TTC549 (cell line): ENCODE measurements around the gene LRCOL1.

Experiments used
- FAIRE-seq: peaks from 2 replicates; lab custom pipeline; 2012; peaks lifted over from hg19 to GRCh38; lab: Jason Lieb, UNC

The LRCOL1 gene

DNA sequence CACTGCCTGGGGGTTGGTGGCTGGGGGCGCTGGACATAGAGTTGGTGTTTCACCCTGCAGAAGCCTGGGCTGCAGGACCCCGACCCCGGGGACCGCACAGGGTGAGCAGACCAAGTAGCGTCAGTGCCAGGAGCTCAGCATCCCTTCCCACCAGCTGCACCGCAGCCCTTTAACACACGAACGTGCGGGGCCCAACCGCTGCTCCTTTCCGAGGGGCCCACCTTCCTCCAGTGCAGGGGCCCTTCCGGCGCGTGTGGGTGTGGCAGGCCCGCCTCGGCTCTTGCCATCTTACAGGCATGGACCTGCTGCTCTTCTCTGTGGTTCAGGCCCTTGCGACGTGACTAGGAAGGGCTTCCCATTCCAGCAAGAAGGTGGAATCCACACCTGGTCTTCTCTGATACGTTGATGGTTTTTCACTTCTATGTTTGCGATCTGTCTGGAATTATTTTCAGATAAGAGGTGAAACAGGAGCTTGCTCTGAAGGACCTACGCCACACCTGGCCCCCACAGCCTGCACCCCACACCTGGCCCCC lies 47.8 kb downstream of the LRCOL1 start:
- FAIRE-seq = no peak

GRCh38 chr12:132561427-132562156 lies 48.8 kb downstream of the LRCOL1 start:
- no peak for FAIRE-seq

DNA sequence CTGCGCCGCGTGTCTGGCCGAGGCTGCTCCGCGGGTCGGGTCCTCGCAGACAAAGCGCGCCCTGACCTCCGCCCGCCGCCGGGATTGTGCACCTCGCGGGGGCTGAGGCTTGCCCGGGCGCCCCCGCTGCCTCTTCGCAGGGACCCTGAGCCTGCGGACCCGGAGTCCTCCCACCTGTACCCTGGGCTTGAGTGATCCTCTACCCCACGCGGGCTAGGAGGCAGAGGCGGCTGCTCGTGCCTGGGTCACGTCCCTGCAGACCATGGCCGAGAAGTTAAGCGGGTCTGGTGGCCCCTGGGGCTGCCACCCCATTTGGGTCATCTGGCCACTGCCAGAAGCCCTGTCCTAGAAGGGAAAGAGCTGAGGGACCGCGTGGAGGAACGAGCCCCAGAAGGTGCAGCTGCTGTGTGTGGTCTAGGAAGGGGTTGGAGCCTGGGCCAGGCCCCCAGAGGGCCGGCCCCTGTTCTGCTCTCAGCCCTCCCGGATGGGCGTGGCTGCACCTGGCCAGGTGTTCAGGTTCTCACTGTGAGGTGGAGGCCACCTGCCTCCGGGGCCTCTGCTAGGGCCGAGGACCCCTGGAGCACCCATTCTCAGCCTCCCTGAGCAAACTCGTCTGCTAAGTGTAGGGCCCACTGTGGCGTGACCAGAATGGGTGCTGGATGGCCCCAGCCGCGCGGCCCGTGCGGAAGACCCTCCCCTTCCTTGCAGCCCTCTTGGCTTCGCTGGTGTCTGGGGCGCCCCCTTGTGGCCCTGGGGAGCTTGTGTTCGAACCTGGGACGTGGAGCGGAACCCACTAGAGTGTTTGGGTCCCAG lies 49.6 kb downstream of the LRCOL1 start:
- no peak for FAIRE-seq

GRCh38 chr12:132560364-132560613 lies 50.1 kb downstream of the LRCOL1 start:
- no peak for FAIRE-seq

DNA sequence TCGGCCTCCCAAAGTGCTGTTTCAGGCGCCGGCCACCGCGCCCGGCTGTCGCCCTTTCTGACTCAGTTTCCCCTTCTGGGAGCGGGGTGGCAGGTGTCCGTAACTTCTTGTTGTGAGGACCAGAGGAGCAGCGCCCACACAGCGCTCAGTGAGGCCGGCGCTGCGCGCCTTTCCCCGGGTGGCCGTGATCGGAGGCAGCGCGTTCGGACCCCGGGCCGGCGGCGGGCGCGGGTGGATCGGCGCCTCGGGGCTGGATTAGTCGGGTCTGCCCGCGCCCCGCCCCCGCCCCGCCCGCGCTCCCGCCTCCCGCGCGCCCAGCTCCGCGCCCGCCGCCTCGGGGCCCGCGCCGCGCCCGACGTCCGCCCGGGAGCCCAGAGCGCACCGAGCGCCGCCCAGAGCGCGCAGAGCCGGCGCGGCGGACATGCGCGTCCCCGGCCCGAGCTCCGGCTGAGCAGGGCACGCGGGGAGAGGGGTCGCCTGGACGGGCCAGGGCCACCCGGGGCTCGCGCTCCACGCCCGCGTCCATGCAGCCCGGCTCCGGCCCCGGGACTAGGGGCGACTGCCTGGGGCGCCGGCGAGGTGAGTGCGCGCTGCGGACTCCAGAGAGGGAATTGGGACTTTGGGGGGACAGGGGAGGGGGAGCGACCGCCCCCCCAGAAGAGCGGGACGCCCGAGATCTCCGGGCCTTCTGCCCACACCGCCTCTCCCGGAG lies 50.6 kb downstream of the LRCOL1 start:
- no peak for FAIRE-seq

DNA sequence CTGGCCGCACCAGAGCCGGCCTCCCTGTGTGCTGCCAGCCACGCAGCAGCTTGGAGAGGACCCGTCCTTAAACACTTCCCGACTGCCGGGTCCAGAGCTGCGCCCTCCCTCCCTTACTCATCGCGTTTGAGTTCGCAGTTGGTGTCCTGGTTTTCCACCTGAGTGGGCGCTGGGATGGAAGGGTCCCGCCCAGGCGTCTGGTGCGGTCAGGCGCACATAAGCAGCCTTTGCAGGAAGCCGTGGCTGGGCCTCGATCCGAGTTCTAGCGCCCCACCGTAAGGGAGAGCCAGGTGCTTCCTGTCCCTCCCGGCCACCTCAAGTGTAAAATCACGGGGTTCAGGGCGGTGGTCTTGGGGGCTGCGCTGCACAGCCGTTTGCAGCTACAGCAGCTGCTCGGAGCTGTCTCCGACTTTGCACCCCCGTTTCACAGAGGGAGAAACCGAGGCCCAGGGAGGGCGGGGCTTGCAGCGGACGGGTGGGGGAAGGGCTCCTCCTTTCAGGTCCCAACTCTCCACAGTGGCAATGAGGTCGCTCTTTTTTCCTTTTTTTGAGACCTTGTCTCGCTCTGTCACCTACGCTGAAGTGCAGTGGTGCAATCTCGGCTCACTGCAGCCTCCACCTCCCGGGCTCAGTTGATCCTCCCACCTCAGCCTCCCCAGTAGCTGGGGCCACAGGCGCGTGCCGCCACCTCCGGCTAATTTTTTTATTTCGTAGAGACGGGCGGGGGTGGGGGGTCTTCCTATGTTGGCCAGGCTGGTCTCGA lies 51.3 kb downstream of the LRCOL1 start:
- no peak for FAIRE-seq

GRCh38 chr12:132558042-132558856 lies 52.1 kb downstream of the LRCOL1 start:
- no peak for FAIRE-seq

DNA sequence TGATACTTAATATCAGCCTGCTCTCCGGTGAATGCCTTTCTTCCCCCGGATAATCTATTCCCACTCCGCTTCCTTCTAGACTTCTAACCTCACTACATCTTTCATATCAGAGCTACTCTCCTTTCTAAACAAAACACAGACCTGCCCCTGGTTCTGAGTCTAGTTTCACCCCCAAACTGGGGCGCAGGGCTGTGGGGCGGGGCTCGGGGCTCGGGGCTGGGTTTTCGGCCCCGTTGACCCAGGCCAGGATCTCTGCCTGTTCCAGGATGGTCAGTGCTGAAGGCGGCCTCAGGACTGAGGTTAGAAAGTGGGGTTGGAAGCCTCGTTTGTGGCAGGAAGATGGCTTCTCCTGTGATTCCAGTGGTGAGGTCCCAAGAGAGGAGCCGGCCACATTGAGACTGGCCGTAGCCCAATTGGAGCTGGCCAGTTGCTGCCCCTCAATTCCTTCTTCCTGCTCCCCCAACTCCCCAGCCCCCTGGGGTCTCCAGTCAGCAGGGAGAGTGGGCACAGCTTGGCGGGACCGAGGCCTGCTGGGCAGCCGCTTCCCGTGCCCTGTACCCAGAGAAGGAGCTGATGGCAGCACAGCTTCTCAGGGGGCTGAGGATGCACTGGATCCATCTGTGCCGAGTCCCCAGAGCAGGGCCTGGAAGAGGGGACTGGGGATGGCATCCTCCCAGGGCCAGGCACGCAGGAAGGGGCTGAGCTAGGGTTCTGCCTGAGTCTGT lies 52.9 kb downstream of the LRCOL1 start:
- FAIRE-seq = no peak

DNA sequence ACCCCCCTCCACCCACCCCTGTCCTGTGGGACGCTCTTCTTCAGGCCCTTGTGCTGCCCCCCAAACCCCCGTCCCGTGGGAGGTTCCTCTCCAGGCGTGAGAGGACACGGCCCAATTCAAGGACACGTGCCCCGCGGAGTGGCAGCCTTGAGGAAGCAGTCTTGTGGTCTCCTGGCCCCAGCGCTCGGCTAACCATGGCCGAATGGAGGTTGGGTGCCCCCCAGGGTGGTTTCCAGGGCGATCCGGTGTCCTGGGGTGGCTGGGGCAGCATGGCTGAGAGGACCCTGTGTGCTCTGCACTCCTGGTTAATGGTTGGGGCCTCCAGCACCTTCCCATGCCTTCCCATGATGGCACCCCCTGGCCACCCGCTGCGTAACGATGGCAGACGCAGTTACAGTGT lies 53.6 kb downstream of the LRCOL1 start:
- no peak for FAIRE-seq

DNA sequence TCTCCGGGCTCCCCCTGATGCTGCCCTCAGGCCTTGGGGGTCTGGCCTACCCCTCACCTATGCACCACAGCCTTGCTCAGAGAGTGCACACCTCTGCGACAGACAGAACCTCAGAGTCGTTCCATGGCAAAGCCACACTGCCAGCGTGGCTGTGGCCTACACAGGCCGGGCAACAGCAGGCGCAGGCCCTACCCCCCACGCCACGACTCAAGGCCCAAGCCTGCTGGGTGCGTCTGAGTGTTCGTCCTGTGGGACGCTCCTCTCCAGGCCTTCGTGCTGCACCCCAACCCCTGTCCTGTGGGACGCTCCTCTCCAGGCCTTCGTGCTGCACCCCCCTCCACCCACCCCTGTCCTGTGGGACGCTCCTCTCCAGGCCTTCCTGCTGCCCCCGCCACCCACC lies 54.2 kb downstream of the LRCOL1 start:
- no peak for FAIRE-seq

DNA sequence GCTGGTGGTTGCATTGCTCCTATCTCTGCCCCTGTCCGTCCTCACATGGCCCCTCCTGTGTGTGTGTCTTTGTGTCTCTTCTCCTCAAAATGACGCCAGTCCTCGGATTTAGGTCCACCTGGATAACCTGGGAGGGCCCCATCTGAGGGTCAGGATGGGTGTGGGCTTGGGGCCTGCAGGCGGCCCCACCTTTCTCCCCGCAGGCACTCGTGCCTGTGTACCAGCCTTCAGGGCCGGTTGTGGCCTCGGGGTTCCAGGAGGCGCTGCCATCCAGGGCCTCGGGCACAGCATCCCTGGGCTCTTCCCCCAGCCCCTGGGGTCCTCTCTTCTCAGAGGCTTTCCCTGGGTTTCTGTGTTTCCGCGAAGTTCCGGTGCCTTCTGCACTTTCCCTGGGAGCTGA lies 54.7 kb downstream of the LRCOL1 start:
- FAIRE-seq = no peak

DNA sequence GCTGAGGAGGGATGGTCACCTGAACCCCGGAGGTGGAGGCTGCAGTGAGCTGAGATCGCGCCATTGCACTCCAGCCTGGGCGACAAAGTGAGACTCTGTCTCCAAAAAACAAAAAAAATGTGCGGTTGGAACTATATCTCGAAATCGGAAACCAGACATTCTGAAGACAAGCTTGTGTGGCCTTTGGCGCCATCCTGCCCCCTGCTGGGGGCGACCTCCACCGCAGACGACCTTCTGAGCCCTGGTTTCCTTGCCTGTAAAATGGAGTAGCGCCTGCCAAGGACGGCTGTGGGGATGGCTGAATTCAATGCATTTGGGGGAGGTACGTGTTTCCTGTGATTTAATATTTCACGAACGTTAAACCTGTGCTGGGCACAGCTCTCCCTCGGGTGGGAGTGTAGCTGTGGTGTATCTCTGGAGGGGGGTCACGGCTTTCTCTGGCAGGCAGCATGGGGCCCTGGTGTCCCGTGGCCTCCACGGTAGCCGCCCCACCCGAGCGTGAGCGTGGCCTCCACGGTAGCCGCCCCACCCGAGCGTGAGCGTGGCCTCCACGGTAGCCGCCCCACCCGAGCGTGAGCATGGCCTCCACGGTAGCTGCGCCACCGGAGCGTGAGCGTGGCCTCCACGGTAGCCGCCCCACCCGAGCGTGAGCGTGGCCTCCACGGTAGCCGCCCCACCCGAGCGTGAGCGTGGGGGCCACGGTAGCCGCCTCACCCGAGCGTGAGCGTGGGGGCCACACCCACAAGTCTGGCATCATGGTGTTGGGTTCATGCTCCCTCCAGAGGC lies 55.3 kb downstream of the LRCOL1 start:
- no peak for FAIRE-seq
